Testis (tissue), 2 donors: Measurements from ENCODE around the gene LEMD3.

ENCODE experiments used
- POLR2A ChIP-seq: fragments of 450-650 bp; IDR thresholded peaks from one replicate; pipeline ENCODE4 v1.6.1; 2017; ENCODE audit warnings: antibody characterized with exemption, mild to moderate bottlenecking, moderate library complexity
- TF ChIP-seq, protein P1 (sequence below), 3 experiments: fragments of 450-650 bp in 2 of 3; fragments of 200-600 bp in 1 of 3; sonication (generic) in 1 of 3; IDR thresholded peaks; one replicate each; pipeline ENCODE4 v1.5.1; 2016 to 2019; ENCODE audit warnings: antibody characterized with exemption in 3 of 3, mild to moderate bottlenecking in 2 of 3, moderate library complexity in 1 of 3

DNA sequence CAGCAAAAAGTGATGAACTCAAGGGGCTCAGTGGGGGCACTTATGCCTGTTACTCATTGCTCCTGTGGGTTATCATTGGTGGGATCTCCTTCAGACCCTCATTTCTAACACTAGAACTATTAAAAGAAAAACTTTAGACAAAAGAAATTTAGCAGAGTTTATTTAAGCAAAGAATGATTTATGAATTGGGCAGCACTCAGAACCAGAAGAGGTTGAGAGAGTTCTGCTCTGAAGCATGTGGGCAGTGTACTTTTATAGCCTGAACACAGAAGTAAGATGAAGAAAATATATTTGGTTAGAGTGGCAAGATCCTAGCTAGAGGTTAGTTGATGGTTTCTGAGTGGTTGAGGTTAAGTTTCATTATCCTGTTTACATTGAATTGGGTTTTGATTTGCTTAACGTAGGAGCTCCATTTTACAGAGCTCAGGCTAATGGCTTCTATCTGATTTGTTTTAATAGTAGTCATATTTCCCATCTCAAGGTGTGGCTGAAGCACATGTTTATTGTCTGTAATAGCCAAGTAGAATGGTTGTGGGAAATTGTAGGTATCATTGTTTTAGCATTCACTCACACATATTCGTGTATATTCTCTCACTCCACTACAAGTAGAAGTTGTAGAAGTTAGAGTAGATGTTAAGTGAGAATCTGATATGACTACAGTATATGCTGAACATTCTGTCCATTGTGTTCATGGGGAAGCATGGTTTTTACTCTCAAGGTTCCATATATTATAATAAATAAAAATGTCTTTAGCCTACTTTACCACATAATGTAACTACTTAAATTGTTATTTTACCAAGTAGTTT, 27.6 kb downstream of the LEMD3 start:
- no peak for TF ChIP-seq POLR2A
- TF ChIP-seq, protein P1, sequence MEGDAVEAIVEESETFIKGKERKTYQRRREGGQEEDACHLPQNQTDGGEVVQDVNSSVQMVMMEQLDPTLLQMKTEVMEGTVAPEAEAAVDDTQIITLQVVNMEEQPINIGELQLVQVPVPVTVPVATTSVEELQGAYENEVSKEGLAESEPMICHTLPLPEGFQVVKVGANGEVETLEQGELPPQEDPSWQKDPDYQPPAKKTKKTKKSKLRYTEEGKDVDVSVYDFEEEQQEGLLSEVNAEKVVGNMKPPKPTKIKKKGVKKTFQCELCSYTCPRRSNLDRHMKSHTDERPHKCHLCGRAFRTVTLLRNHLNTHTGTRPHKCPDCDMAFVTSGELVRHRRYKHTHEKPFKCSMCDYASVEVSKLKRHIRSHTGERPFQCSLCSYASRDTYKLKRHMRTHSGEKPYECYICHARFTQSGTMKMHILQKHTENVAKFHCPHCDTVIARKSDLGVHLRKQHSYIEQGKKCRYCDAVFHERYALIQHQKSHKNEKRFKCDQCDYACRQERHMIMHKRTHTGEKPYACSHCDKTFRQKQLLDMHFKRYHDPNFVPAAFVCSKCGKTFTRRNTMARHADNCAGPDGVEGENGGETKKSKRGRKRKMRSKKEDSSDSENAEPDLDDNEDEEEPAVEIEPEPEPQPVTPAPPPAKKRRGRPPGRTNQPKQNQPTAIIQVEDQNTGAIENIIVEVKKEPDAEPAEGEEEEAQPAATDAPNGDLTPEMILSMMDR (IDR thresholded peaks at IDR 0.05), result no peak
